ENCODE data around the gene UBR4. TPM values are rescaled to one million over a fixed set of nuclear protein-coding genes. Genes with fewer than 3 reads are reported as not detected.

UBR4 gene
- total and polyA plus RNA-seq, 9 donors, result 59.2 to 94.1 (median 73.7) TPM

GRCh38 chr1:19067182-19067911 is 142.7 kb downstream of the UBR4 start:
- peaks cover under 1% of the 10 kb centered on the region for H3K36me3 ChIP-seq (ENCODE audit: control insufficient read depth, insufficient read depth, low read length)
- no peak overlapping the region for H3K4me3 ChIP-seq (ENCODE audit: low read length)
- peaks cover 9% of the 10 kb centered on the region for H3K4me1 ChIP-seq (ENCODE audit: control insufficient read depth, insufficient read depth, low read length)
- no peak overlapping the region for H3K27ac ChIP-seq (ENCODE audit: low read length)
- no peaks in the 10 kb centered on the region for H3K9me3 ChIP-seq (replicated peaks; ENCODE audit: control insufficient read depth, low read depth, low read length)
- WGBS (ENCODE audit: insufficient coverage), result 38% methylated on average over 17 of the region's 17 CpGs
- H3K27me3 ChIP-seq (ENCODE audit: control insufficient read depth, insufficient read depth, low read length), result peaks cover 13% of the 10 kb centered on the region
- DNase-seq, result no peak

DNA sequence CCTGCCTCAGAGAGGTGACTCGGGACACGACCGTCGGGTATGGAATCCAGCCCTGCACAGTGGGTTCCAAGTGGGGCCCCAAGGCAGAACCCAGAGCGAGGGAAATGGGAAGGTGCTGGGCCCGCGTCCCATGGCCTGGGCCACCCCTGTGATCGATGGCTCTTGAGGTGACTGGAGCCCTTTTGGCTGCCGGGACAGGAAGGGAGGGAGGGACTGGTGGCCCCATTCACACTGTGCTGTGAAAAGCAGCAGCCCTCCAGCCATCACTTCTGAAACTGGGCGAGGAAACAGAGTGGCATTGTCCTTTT is 143.2 kb downstream of the UBR4 start:
- H3K27me3 ChIP-seq (ENCODE audit: control insufficient read depth, insufficient read depth, low read length), result peaks cover 13% of the 10 kb centered on the region
- H3K4me3 ChIP-seq (ENCODE audit: low read length), result no peak overlapping the region
- no peak for DNase-seq
- H3K9me3 ChIP-seq (replicated peaks; ENCODE audit: control insufficient read depth, low read depth, low read length), result no peaks in the 10 kb centered on the region
- WGBS (ENCODE audit: insufficient coverage), result 15% methylated on average over 9 of the region's 10 CpGs
- peaks cover 9% of the 10 kb centered on the region for H3K4me1 ChIP-seq (ENCODE audit: control insufficient read depth, insufficient read depth, low read length)
- no peak overlapping the region for H3K27ac ChIP-seq (ENCODE audit: low read length)
- H3K36me3 ChIP-seq (ENCODE audit: control insufficient read depth, insufficient read depth, low read length), result no peaks in the 10 kb centered on the region

DNA sequence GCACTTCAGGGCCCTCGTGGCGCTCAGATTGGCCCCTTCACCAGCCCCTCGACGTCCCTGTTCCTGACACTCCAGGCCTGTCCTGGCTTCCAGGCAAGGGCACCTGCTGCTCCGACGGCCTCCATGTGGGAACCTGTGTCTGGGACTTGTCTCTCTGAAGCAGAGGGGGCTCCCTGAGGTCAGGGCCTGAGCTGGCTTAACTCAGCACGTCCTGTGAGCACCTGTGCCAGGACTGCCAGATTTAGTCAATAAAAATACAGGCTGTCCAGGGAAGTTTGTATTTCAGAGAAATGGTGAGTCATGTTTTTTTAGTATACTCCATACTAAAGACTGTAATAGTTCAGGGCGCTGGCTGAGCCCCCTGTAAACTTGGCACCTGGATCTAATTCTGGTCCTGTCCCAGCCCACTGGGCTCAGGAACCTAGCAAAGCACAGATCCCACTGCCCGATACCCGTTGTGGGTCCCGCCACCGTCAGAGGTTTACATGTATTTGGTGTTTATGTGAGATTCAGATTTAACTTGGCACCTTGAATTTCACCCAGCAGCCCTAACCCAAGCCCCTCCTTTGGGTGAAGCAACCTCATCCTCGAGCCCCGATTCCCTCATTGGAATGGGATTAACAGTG is 143.7 kb downstream of the UBR4 start:
- WGBS (ENCODE audit: insufficient coverage), result 28% methylated on average over 8 of the region's 14 CpGs

DNA sequence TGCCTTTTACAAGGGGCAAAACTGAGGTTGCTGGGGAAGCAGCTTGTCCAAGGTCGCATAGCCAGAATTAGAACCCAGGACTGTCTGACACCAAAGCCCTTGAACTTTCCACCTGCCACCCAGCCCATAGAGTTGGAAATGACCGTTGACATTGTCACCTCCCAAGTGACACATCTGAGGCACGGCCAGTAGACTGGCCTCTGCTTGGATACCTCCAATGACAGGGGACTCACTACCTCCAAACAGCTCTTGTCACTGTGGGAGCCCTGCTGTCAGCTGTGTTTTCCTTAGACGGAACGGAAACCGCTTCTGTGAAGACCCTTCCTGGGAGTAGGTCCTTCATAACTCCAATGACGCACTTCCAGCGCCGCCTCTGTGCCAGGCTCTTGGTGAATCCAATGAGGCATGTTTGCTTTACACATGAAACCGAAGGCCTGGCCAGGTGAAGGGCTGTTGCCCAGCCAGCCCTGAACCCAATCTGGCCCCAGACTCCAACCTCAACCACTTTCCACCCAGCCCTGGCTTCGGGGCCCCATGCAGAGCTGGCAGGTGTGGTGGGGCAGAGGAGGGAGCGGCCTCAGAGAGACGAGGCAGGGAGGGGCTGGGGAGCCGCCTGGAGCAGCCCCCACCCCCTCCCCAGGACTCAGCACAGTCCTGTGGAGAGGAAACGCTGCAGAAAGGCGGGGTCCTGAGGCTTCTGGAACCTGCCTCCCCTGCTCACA is 144.4 kb downstream of the UBR4 start:
- no peak overlapping the region for H3K27ac ChIP-seq (ENCODE audit: low read length)
- no peaks in the 10 kb centered on the region for H3K36me3 ChIP-seq (ENCODE audit: control insufficient read depth, insufficient read depth, low read length)
- peaks cover 13% of the 10 kb centered on the region for H3K27me3 ChIP-seq (ENCODE audit: control insufficient read depth, insufficient read depth, low read length)
- peaks cover 6% of the 10 kb centered on the region for H3K4me1 ChIP-seq (ENCODE audit: control insufficient read depth, insufficient read depth, low read length)
- no peak overlapping the region for H3K4me3 ChIP-seq (ENCODE audit: low read length)
- DNase-seq, result no peak
- H3K9me3 ChIP-seq (replicated peaks; ENCODE audit: control insufficient read depth, low read depth, low read length), result no peaks in the 10 kb centered on the region
- WGBS (ENCODE audit: insufficient coverage), result 80% methylated on average over 11 of the region's 16 CpGs

More for the DNA sequence above, 143.7 kb downstream of the UBR4 start:
- Histone ChIP-seq H3K4me1 (ENCODE audit: control insufficient read depth, insufficient read depth, low read length) (peaks cover 9% of the 10 kb centered on the region), H3K9me3 (replicated peaks; ENCODE audit: control insufficient read depth, low read depth, low read length) (no peaks in the 10 kb centered on the region), H3K27me3 (ENCODE audit: control insufficient read depth, insufficient read depth, low read length) (peaks cover 13% of the 10 kb centered on the region), H3K27ac (ENCODE audit: low read length) (no peak overlapping the region), H3K36me3 (ENCODE audit: control insufficient read depth, insufficient read depth, low read length) (no peaks in the 10 kb centered on the region), H3K4me3 (ENCODE audit: low read length) (no peak overlapping the region)
- no peak for DNase-seq

- Histone ChIP-seq H3K4me3 (ENCODE audit: low read length) (no peak overlapping the region), H3K9me3 (replicated peaks; ENCODE audit: control insufficient read depth, low read depth, low read length) (no peaks in the 10 kb centered on the region), H3K36me3 (ENCODE audit: control insufficient read depth, insufficient read depth, low read length) (no peaks in the 10 kb centered on the region), H3K27me3 (ENCODE audit: control insufficient read depth, insufficient read depth, low read length) (peaks cover 11% of the 10 kb centered on the region), H3K4me1 (ENCODE audit: control insufficient read depth, insufficient read depth, low read length) (peaks cover 6% of the 10 kb centered on the region), H3K27ac (ENCODE audit: low read length) (no peak overlapping the region)
- WGBS (ENCODE audit: insufficient coverage), result 87% methylated on average over 16 of the region's 16 CpGs
- DNase-seq, result no peak
Measured at GRCh38 chr1:19064906-19065450, 145.1 kb downstream of the UBR4 start.

GRCh38 chr1:19063122-19063521 is 146.9 kb downstream of the UBR4 start:
- Histone ChIP-seq H3K36me3 (ENCODE audit: control insufficient read depth, insufficient read depth, low read length) (no peaks in the 10 kb centered on the region), H3K27ac (ENCODE audit: low read length) (no peak overlapping the region), H3K4me1 (ENCODE audit: control insufficient read depth, insufficient read depth, low read length) (peaks cover 6% of the 10 kb centered on the region), H3K4me3 (ENCODE audit: low read length) (no peak overlapping the region), H3K27me3 (ENCODE audit: control insufficient read depth, insufficient read depth, low read length) (peaks cover 24% of the 10 kb centered on the region), H3K9me3 (replicated peaks; ENCODE audit: control insufficient read depth, low read depth, low read length) (no peaks in the 10 kb centered on the region)
- no peak for DNase-seq
- 82% methylated on average over 12 of the region's 12 CpGs for WGBS (ENCODE audit: insufficient coverage)

DNA sequence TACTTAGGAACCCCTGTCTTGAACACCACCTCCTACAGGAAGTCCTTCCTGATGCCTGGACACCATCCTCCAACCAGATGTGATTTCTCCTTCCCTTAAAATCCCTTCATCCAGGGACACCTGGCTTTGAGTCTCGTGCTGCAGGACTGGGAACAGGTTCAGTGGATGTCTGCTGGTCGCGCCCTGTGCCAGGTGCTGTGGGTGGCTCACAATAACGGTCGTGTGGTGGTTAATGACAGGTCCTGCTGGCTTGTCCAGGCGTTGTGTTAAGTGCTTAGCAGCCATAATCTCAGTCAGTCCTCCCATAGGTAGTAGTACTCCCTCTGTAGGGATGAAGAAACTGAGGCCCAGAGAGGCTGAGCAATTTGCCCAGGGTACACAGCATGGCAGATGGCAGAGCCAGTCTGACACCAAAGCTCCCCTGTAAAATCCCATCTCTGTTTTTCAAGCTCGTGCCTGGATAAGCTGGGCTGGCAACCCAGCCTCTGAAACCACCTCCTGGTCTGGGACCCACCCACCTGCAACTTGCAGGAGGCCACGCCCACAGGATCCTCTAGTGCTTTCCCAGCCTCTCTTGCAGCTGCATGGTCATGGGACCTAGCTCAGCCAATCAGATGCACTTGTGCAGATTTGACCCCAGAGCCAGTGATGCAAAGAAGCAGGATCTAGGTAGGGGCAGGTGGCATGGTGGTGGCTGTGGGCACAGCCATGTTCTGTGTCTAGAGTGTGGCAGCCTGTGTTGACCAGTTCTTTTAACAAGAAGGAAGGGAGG is 147.6 kb downstream of the UBR4 start:
- Histone ChIP-seq H3K27ac (ENCODE audit: low read length) (no peak overlapping the region), H3K36me3 (ENCODE audit: control insufficient read depth, insufficient read depth, low read length) (no peaks in the 10 kb centered on the region), H3K4me3 (ENCODE audit: low read length) (no peak overlapping the region), H3K4me1 (ENCODE audit: control insufficient read depth, insufficient read depth, low read length) (peaks cover 6% of the 10 kb centered on the region), H3K9me3 (replicated peaks; ENCODE audit: control insufficient read depth, low read depth, low read length) (no peaks in the 10 kb centered on the region), H3K27me3 (ENCODE audit: control insufficient read depth, insufficient read depth, low read length) (peaks cover 29% of the 10 kb centered on the region)
- 74% methylated on average over 7 of the region's 8 CpGs for WGBS (ENCODE audit: insufficient coverage)
- no peak for DNase-seq

DNA sequence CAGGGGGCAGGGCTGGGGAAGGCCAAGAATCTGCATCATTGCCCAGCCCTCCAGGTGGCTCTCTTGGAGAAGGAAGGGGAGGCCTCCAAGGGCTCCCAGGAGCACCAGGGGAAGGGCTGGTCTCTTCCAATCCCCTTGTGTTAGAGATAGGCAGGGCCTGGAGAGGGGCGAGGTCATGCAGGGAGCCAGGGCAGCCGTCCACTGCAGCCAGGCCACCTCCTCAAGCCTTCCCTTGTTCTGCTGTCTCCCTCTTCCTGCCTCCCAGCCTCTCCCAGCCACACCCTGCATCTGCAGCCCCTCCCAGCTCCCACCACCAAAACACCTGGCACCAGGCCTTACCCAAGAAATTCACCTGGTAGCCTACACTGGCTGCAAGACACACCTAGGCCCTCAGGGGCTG is 148.3 kb downstream of the UBR4 start:
- DNase-seq, result no peak
- H3K9me3 ChIP-seq (replicated peaks; ENCODE audit: control insufficient read depth, low read depth, low read length), result no peaks in the 10 kb centered on the region
- no peaks in the 10 kb centered on the region for H3K36me3 ChIP-seq (ENCODE audit: control insufficient read depth, insufficient read depth, low read length)
- no peak overlapping the region for H3K4me3 ChIP-seq (ENCODE audit: low read length)
- no peak overlapping the region for H3K27ac ChIP-seq (ENCODE audit: low read length)
- peaks cover 25% of the 10 kb centered on the region for H3K27me3 ChIP-seq (ENCODE audit: control insufficient read depth, insufficient read depth, low read length)
- WGBS (ENCODE audit: insufficient coverage), result no CpG with 5 or more reads among the region's 2 CpGs
- H3K4me1 ChIP-seq (ENCODE audit: control insufficient read depth, insufficient read depth, low read length), result peaks cover 2% of the 10 kb centered on the region

GRCh38 chr1:19061343-19061742 is 148.7 kb downstream of the UBR4 start:
- 100% methylated on average over 1 of the region's 1 CpG for whole genome bisulfite sequencing (ENCODE audit: insufficient coverage)
- Histone ChIP-seq H3K27ac (ENCODE audit: low read length) (no peak overlapping the region), H3K9me3 (replicated peaks; ENCODE audit: control insufficient read depth, low read depth, low read length) (no peaks in the 10 kb centered on the region), H3K4me1 (ENCODE audit: control insufficient read depth, insufficient read depth, low read length) (no peaks in the 10 kb centered on the region), H3K36me3 (ENCODE audit: control insufficient read depth, insufficient read depth, low read length) (no peaks in the 10 kb centered on the region), H3K27me3 (ENCODE audit: control insufficient read depth, insufficient read depth, low read length) (peaks cover 22% of the 10 kb centered on the region), H3K4me3 (ENCODE audit: low read length) (no peak overlapping the region)
- no peak for DNase-seq

All from muscle of leg (tissue), 11 donors.